Measurements from ENCODE around the gene SPAG16.

DNA sequence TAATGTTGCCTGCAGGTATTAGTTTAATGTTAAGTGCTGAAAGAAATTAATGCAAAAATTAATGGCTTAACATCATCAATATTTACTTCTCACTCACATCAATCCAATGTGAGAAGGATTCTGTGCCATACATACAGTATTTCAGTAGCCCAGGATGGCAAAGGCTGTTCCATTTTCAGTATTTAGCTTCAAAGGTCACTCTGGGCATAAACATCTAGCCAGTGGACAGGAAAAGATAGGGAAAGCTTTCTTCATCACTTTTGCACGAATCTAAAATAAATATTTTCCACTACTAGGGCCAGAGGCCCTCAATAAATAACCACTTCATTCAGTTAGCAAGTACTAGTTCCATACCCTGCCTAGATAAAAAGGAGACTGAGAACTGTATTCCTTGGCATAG is 890.3 kb downstream of the SPAG16 start:
- TF ChIP-seq, protein P1, sequence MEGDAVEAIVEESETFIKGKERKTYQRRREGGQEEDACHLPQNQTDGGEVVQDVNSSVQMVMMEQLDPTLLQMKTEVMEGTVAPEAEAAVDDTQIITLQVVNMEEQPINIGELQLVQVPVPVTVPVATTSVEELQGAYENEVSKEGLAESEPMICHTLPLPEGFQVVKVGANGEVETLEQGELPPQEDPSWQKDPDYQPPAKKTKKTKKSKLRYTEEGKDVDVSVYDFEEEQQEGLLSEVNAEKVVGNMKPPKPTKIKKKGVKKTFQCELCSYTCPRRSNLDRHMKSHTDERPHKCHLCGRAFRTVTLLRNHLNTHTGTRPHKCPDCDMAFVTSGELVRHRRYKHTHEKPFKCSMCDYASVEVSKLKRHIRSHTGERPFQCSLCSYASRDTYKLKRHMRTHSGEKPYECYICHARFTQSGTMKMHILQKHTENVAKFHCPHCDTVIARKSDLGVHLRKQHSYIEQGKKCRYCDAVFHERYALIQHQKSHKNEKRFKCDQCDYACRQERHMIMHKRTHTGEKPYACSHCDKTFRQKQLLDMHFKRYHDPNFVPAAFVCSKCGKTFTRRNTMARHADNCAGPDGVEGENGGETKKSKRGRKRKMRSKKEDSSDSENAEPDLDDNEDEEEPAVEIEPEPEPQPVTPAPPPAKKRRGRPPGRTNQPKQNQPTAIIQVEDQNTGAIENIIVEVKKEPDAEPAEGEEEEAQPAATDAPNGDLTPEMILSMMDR (IDR thresholded peaks at IDR 0.05; ENCODE audit: insufficient read depth, low read depth, low read length): no peak
- TF ChIP-seq EZH2 (IDR thresholded peaks at IDR 0.05; ENCODE audit: insufficient read depth, low read length): no peak

Data from astrocyte (in vitro differentiated cells and primary cell).